Body of pancreas (tissue), 4 donors: ENCODE measurements around the gene CNTNAP5.

Experiments
- POLR2A ChIP-seq, 3 donors: fragments of 450-650 bp; IDR thresholded peaks; one replicate each; pipeline ENCODE4 v1.6.1; 2016; ENCODE audit warnings: antibody characterized with exemption in 3 of 3, mild to moderate bottlenecking in 2 of 3
- TF ChIP-seq, protein P1 (sequence below), 7 experiments: fragments of 450-650 bp in 4 of 7; fragments of 200-600 bp in 3 of 7; sonication (generic) in 3 of 7; IDR thresholded peaks; one replicate each; pipeline ENCODE4 v1.5.1; 2016 to 2019; ENCODE audit warnings: antibody characterized with exemption in 7 of 7

DNA sequence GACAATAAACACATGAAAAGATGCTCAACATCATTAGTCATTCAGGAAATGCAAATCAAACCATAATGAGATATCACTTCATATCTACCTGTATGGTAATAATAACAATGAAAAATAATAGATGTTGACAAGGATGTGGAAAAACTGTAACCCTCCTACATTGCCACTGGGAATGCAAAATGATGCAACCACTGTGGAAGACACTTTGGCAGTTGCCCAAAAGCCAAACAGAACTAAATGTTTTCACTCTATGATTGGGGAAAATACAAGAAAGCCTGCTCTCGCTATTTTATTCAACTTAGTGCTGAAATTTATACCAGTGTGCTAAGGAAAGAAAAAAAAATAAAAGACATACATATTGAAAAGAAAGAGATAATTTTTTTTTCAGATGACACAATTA, 934.5 kb downstream of the CNTNAP5 start:
- TF ChIP-seq POLR2A (IDR thresholded peaks at IDR 0.05) = no peak
- TF ChIP-seq, protein P1, sequence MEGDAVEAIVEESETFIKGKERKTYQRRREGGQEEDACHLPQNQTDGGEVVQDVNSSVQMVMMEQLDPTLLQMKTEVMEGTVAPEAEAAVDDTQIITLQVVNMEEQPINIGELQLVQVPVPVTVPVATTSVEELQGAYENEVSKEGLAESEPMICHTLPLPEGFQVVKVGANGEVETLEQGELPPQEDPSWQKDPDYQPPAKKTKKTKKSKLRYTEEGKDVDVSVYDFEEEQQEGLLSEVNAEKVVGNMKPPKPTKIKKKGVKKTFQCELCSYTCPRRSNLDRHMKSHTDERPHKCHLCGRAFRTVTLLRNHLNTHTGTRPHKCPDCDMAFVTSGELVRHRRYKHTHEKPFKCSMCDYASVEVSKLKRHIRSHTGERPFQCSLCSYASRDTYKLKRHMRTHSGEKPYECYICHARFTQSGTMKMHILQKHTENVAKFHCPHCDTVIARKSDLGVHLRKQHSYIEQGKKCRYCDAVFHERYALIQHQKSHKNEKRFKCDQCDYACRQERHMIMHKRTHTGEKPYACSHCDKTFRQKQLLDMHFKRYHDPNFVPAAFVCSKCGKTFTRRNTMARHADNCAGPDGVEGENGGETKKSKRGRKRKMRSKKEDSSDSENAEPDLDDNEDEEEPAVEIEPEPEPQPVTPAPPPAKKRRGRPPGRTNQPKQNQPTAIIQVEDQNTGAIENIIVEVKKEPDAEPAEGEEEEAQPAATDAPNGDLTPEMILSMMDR (IDR thresholded peaks at IDR 0.05) = no peak
